ENCODE results near the gene PCCA. TPM values are rescaled to one million over a fixed set of nuclear protein-coding genes. Genes with fewer than 3 reads are reported as not detected.

The PCCA gene
- total RNA-seq: 10 to 100 TPM; 52.7 to 66.4 TPM

GRCh38 chr13:100088644-100089464, at the start of gene PCCA:
PCCA (plus strand) TSS chr13:100089093; CDS start chr13:100089121, 28 bp downstream.
- H3K27me3 ChIP-seq (replicated peaks; ENCODE audit: insufficient read depth): no peaks in the 10 kb centered on the region
- TF ChIP-seq POLR2AphosphoS5 (IDR thresholded peaks at IDR 0.05): peak; percentile 94
- peak; percentile 78 for TF ChIP-seq POLR2A (IDR thresholded peaks at IDR 0.05)
- peak in 1 of 4 experiments; percentile 4 for TF ChIP-seq CTCF (IDR thresholded peaks at IDR 0.05)
- H3K36me3 ChIP-seq: no peaks in the 10 kb centered on the region
- peak within 1 kb of the TSS; percentile 90 to 91 for H3K27ac ChIP-seq
- H3K4me3 ChIP-seq: peak within 1 kb of the TSS; percentile 83 to 85
- WGBS: under 1% methylated on average over 55 of the region's 77 CpGs
- no peaks in the 10 kb centered on the region for H3K9me3 ChIP-seq
- intact Hi-C loops (cut with DNase I): no loop called here
- H3K4me1 ChIP-seq (replicated peaks): no peaks in the 10 kb centered on the region
- DNase-seq (ENCODE audit: low spot score): peak; percentile 95

GRCh38 chr13:100039740-100040139, 49.2 kb upstream of the PCCA start:
- Histone ChIP-seq H3K9me3 (no peaks in the 10 kb centered on the region), H3K4me3 (no peak overlapping the region), H3K27ac (no peak overlapping the region), H3K36me3 (no peaks in the 10 kb centered on the region), H3K27me3 (replicated peaks; ENCODE audit: insufficient read depth) (no peaks in the 10 kb centered on the region), H3K4me1 (replicated peaks) (no peaks in the 10 kb centered on the region)
- WGBS: 29% methylated on average over 4 of the region's 4 CpGs
- TF ChIP-seq POLR2AphosphoS5 (IDR thresholded peaks at IDR 0.05) (no peak), POLR2A (IDR thresholded peaks at IDR 0.05) (no peak), CTCF (IDR thresholded peaks at IDR 0.05) (no peak)
- DNase-seq (ENCODE audit: low spot score): no peak
- intact Hi-C loops (cut with DNase I): no loop called here

GRCh38 chr13:100040196-100040595, 48.7 kb upstream of the PCCA start:
- TF ChIP-seq POLR2A (IDR thresholded peaks at IDR 0.05) (no peak), POLR2AphosphoS5 (IDR thresholded peaks at IDR 0.05) (no peak), CTCF (IDR thresholded peaks at IDR 0.05) (no peak)
- no peak for DNase-seq (ENCODE audit: low spot score)
- WGBS: 26% methylated on average over 3 of the region's 3 CpGs
- H3K4me1 ChIP-seq (replicated peaks): no peaks in the 10 kb centered on the region
- H3K4me3 ChIP-seq: no peak overlapping the region
- no peaks in the 10 kb centered on the region for H3K9me3 ChIP-seq
- intact Hi-C loops (cut with DNase I): no loop called here
- no peaks in the 10 kb centered on the region for H3K27me3 ChIP-seq (replicated peaks; ENCODE audit: insufficient read depth)
- H3K36me3 ChIP-seq: no peaks in the 10 kb centered on the region
- H3K27ac ChIP-seq: no peak overlapping the region

- intact Hi-C loops (cut with DNase I): no loop called here
- Histone ChIP-seq H3K27me3 (replicated peaks; ENCODE audit: insufficient read depth) (no peaks in the 10 kb centered on the region), H3K36me3 (no peaks in the 10 kb centered on the region), H3K4me1 (replicated peaks) (no peaks in the 10 kb centered on the region), H3K4me3 (no peak overlapping the region), H3K27ac (no peak overlapping the region), H3K9me3 (no peaks in the 10 kb centered on the region)
- WGBS: 80% methylated on average over 3 of the region's 3 CpGs
- TF ChIP-seq POLR2A (IDR thresholded peaks at IDR 0.05) (no peak), CTCF (IDR thresholded peaks at IDR 0.05) (no peak), POLR2AphosphoS5 (IDR thresholded peaks at IDR 0.05) (no peak)
- no peak for DNase-seq (ENCODE audit: low spot score)
Measured at GRCh38 chr13:100044936-100045335, 44.0 kb upstream of the PCCA start.

GRCh38 chr13:100045355-100045754, 43.5 kb upstream of the PCCA start:
- H3K9me3 ChIP-seq: no peaks in the 10 kb centered on the region
- TF ChIP-seq CTCF (IDR thresholded peaks at IDR 0.05): no peak
- intact Hi-C loops (cut with DNase I): no loop called here
- DNase-seq (ENCODE audit: low spot score): no peak
- no peaks in the 10 kb centered on the region for H3K4me1 ChIP-seq (replicated peaks)
- no peaks in the 10 kb centered on the region for H3K36me3 ChIP-seq
- H3K27ac ChIP-seq: no peak overlapping the region
- no peaks in the 10 kb centered on the region for H3K27me3 ChIP-seq (replicated peaks; ENCODE audit: insufficient read depth)
- no peak overlapping the region for H3K4me3 ChIP-seq
- WGBS: 78% methylated on average over 3 of the region's 3 CpGs

Data from prostate gland (tissue), 2 donors.